Rectal smooth muscle tissue (tissue), 1 donor: ENCODE results near the gene FAM78A.
"Not testable (repeated sequence)": the region's sequence is repeated elsewhere in the genome, so short reads cannot be mapped to it uniquely, and the experiment has no call there.

Experiments
- H3K27ac ChIP-seq: one replicate; pipeline ENCODE4 v1.7.0; 2013; ENCODE audit warnings: low read depth, low read length, inconsistent platforms
- H3K27me3 ChIP-seq: one replicate; pipeline ENCODE4 v1.7.0; 2013; ENCODE audit warnings: low read length; ENCODE audit not compliant: control insufficient read depth, insufficient read depth
- H3K36me3 ChIP-seq: one replicate; pipeline ENCODE4 v1.7.0; 2013; ENCODE audit warnings: low read length; ENCODE audit not compliant: control insufficient read depth, insufficient read depth
- H3K4me1 ChIP-seq: one replicate; pipeline ENCODE4 v1.7.0; 2013; ENCODE audit warnings: low read length; ENCODE audit not compliant: control insufficient read depth, insufficient read depth
- H3K4me3 ChIP-seq: one replicate; pipeline ENCODE4 v1.7.0; 2013; ENCODE audit warnings: low read length
- H3K9ac ChIP-seq: one replicate; pipeline ENCODE4 v1.7.0; 2013; ENCODE audit warnings: low read length

FAM78A gene

GRCh38 chr9:131275332-131276093, 797 bp downstream of the FAM78A start:
- Histone ChIP-seq H3K36me3 (no peaks in the 10 kb centered on the region), H3K27ac (no peak overlapping the region), H3K27me3 (peaks cover 8% of the 10 kb centered on the region), H3K9ac (peak overlapping the region; percentile 14), H3K4me1 (no peaks in the 10 kb centered on the region), H3K4me3 (peak overlapping the region; percentile 60)

GRCh38 chr9:131274674-131275331, 1.5 kb downstream of the FAM78A start:
- no peak overlapping the region for H3K9ac ChIP-seq
- peaks cover 4% of the 10 kb centered on the region for H3K27me3 ChIP-seq
- no peak overlapping the region for H3K27ac ChIP-seq
- no peaks in the 10 kb centered on the region for H3K4me1 ChIP-seq
- peak overlapping the region; percentile 60 for H3K4me3 ChIP-seq
- no peaks in the 10 kb centered on the region for H3K36me3 ChIP-seq

- H3K4me1 ChIP-seq, result no peaks in the 10 kb centered on the region
- H3K27me3 ChIP-seq, result peaks cover 4% of the 10 kb centered on the region
- H3K9ac ChIP-seq, result peak overlapping the region; percentile 7
- H3K27ac ChIP-seq, result no peak overlapping the region
- H3K36me3 ChIP-seq, result no peaks in the 10 kb centered on the region
- peak overlapping the region; percentile 60 for H3K4me3 ChIP-seq
Measured at GRCh38 chr9:131273856-131274673, 2.2 kb downstream of the FAM78A start.

- no peaks in the 10 kb centered on the region for H3K36me3 ChIP-seq
- no peak overlapping the region for H3K27ac ChIP-seq
- no peak overlapping the region for H3K9ac ChIP-seq
- H3K4me3 ChIP-seq, result peak overlapping the region; percentile 56
- H3K27me3 ChIP-seq, result peaks cover 4% of the 10 kb centered on the region
- no peaks in the 10 kb centered on the region for H3K4me1 ChIP-seq
Measured at GRCh38 chr9:131273146-131273855, 3.0 kb downstream of the FAM78A start.

DNA sequence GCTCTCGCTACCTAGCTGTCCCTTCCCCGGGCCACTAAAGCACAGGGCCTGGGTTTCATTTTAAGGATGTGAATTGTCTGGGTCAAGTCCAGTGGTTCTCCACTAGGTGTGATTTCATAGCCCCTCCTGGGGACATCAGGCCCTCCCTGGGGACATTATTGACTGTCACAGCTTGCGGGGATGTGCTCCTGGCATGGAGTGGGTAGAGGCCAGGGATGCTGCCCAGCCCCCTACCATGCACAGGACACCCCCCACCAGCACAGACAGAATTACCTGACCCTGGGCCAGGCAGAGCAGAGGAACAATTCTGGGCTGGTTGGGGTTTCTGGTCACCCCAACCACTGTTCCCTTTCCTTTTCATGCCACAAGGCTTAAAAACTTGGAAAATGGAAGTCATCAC, 4.1 kb downstream of the FAM78A start:
- peaks cover 4% of the 10 kb centered on the region for H3K27me3 ChIP-seq
- H3K4me1 ChIP-seq, result no peaks in the 10 kb centered on the region
- no peak overlapping the region for H3K4me3 ChIP-seq
- H3K36me3 ChIP-seq, result no peaks in the 10 kb centered on the region
- no peak overlapping the region for H3K9ac ChIP-seq
- H3K27ac ChIP-seq, result no peak overlapping the region

DNA sequence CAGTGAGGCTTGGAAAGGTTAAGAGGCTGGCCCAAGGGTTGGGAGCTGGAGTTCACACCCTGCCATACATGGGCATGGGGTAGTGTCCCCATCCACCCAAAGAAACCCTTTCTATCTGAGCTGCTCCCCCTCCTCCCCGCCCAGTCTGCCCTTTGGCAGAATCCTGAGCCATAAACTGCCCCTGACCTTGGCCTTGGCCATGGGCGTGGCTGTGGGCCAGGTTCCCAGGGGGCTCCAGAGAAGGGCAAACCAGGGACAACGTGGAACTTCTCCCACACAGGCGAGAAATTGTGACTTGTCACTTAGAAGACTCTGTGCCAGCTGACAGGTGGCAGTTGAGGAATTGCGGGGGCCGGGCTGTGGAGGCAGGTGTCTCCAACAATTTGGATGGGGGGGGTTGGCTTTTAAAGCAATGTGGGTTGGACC, 4.8 kb downstream of the FAM78A start:
- Histone ChIP-seq H3K27me3 (peaks cover 4% of the 10 kb centered on the region), H3K36me3 (no peaks in the 10 kb centered on the region), H3K27ac (no peak overlapping the region), H3K4me1 (no peaks in the 10 kb centered on the region), H3K9ac (no peak overlapping the region), H3K4me3 (no peak overlapping the region)

DNA sequence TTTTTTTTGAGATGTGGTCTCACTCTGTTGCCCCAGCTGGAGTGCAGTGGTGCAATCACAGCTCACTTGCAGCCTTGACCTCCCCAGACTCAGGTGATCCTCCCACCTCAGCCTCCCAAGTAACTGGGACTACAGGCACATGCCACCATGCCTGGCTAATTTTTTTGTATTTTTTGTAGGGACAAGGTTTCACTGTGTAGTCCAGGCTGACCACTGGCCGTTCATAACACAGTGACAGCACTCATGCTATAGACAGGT, 5.4 kb downstream of the FAM78A start:
- not testable (repeated sequence) for H3K9ac ChIP-seq, H3K27ac ChIP-seq, H3K4me1 ChIP-seq, H3K27me3 ChIP-seq, H3K36me3 ChIP-seq
- H3K4me3 ChIP-seq, result peak overlapping the region; percentile 33

- Histone ChIP-seq H3K4me1 (no peaks in the 10 kb centered on the region), H3K27ac (no peak overlapping the region), H3K9ac (peak overlapping the region; percentile 21)
Measured at GRCh38 chr9:131270171-131271015, 5.9 kb downstream of the FAM78A start.

DNA sequence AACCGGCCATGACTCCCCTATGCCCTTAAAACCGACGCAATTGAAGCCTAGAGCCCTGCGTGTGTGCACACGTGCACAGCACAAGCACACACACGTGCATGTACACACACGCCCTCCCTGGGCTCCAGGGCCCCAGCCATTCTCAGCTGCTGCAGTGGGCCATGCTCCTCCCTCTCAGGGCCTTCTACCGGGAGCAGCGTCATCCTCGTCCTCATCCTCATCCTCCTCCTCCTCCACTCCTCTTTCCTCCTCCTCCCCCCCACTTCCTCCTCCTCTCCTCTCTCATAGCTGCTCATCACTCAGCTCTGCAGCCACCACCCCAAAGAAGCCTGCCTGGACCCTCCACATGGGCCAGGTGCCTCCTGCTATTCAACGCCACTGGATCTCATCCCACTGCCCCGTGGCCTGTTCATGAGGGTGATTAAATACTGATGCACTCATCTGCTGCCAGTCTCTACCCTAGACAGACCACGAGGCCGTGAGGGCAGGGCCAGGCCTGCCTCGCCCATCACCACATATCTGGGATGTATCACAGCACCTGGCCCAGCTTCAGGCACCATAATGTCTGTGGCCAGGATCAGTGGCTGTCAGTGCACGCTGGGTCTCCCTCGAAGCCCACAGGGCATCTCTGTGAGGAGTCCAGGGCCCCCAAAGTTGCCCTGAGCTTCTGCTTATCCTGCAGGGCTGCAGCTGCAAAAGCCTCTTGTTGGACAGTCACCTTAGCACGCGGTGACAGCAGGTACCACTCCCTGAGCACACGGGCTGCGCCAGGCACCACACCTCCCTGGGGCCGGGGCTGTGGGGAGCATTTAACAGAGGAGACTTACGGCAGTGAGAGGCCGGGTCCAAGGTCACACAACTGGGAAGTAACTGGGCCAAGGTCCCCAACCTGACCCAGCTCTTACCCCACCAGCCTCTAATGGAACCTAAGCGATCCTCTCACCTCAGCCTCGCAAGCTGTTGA, 9.8 kb downstream of the FAM78A start:
- H3K4me1 ChIP-seq, result no peaks in the 10 kb centered on the region
- no peaks in the 10 kb centered on the region for H3K27me3 ChIP-seq
- H3K4me3 ChIP-seq, result peak overlapping the region; percentile 21
- no peaks in the 10 kb centered on the region for H3K36me3 ChIP-seq
- no peak overlapping the region for H3K9ac ChIP-seq
- no peak overlapping the region for H3K27ac ChIP-seq

More at GRCh38 chr9:131270171-131271015, 5.9 kb downstream of the FAM78A start:
- Histone ChIP-seq H3K27me3 (peaks cover 4% of the 10 kb centered on the region), H3K4me3 (peak overlapping the region; percentile 33), H3K36me3 (no peaks in the 10 kb centered on the region)

GRCh38 chr9:131264231-131264630, 12.1 kb downstream of the FAM78A start:
- no peaks in the 10 kb centered on the region for H3K4me1 ChIP-seq
- no peak overlapping the region for H3K9ac ChIP-seq
- H3K36me3 ChIP-seq, result no peaks in the 10 kb centered on the region
- no peak overlapping the region for H3K4me3 ChIP-seq
- no peak overlapping the region for H3K27ac ChIP-seq
- H3K27me3 ChIP-seq, result no peaks in the 10 kb centered on the region

- Histone ChIP-seq H3K4me1 (no peaks in the 10 kb centered on the region), H3K27me3 (no peaks in the 10 kb centered on the region), H3K4me3 (no peak overlapping the region), H3K9ac (no peak overlapping the region), H3K27ac (no peak overlapping the region), H3K36me3 (no peaks in the 10 kb centered on the region)
Measured at GRCh38 chr9:131263701-131264100, 12.6 kb downstream of the FAM78A start.
